Measurements from ENCODE around the gene ZHX3. TPM values are rescaled to one million over a fixed set of nuclear protein-coding genes. Genes with fewer than 3 reads are reported as not detected.
A peak's percentile ranks its signal among the peaks of the same experiment; 100 is the strongest.

The ZHX3 gene
- total and polyA plus RNA-seq, 2 of the 13 experiments (the other 11 are each of a cell fraction or from before 2014, with no cell fraction given), result 8.4 to 11.7 TPM

GRCh38 chr20:41340327-41341055 is 23.0 kb upstream of the ZHX3 start, which contains the start of gene LPIN3 (continued):
- 0 out of 2 replicates have a peak, but pooled peaks have one; percentile 21 for TF ChIP-seq TRAFD1 (CRISPR knock-in tag; IDR thresholded peaks at IDR 0.05; ENCODE audit: borderline replicate concordance)
- TF ChIP-seq PATZ1 (CRISPR knock-in tag; IDR thresholded peaks at IDR 0.05), result peak; percentile 64
- TF ChIP-seq ZNF839 (CRISPR knock-in tag; IDR thresholded peaks at IDR 0.05; ENCODE audit: borderline replicate concordance), result 0 out of 2 replicates have a peak, but pooled peaks have one; percentile 25
- TF ChIP-seq SALL2 (CRISPR knock-in tag; IDR thresholded peaks at IDR 0.05), result peak; percentile 4; the same call in 1 of the 2 replicates
- 0 out of 2 replicates have a peak, but pooled peaks have one; percentile 74 for TF ChIP-seq ZNF619 (CRISPR knock-in tag; IDR thresholded peaks at IDR 0.05)
- no peak for TF ChIP-seq BRD4 (CRISPR knock-in tag; IDR thresholded peaks at IDR 0.05)
- peak; percentile 55; the same call in 1 of the 2 replicates for TF ChIP-seq ZNF235 (CRISPR knock-in tag; IDR thresholded peaks at IDR 0.05; ENCODE audit: borderline replicate concordance)
- TF ChIP-seq ZNF792 (CRISPR knock-in tag; IDR thresholded peaks at IDR 0.05), result peak; percentile 22
- no peak for TF ChIP-seq TBX2 (CRISPR knock-in tag; IDR thresholded peaks at IDR 0.05; ENCODE audit: borderline replicate concordance)
- peak; percentile 97 for TF ChIP-seq ZFP82 (CRISPR knock-in tag; IDR thresholded peaks at IDR 0.05; ENCODE audit: borderline replicate concordance)
- TF ChIP-seq ZMYM2 (CRISPR knock-in tag; IDR thresholded peaks at IDR 0.05), result 0 out of 2 replicates have a peak, but pooled peaks have one; percentile 6
- TF ChIP-seq ZNF891 (CRISPR knock-in tag; IDR thresholded peaks at IDR 0.05), result peak; percentile 40; the same call in 1 of the 2 replicates
- TF ChIP-seq NCOA2 (CRISPR knock-in tag; IDR thresholded peaks at IDR 0.05), result peak; percentile 26; the same call in 1 of the 2 replicates
- peak; percentile 82 for TF ChIP-seq CBX1 (IDR thresholded peaks at IDR 0.05; ENCODE audit: low read depth)
- 0 out of 2 replicates have a peak, but pooled peaks have one; percentile 1 for TF ChIP-seq ZKSCAN1 (IDR thresholded peaks at IDR 0.05; ENCODE audit: low read length)
- peak; percentile 80 for TF ChIP-seq STAG1 (CRISPR knock-in tag; IDR thresholded peaks at IDR 0.05)
- 0 out of 2 replicates have a peak, but pooled peaks have one; percentile 29 for TF ChIP-seq MYNN (CRISPR knock-in tag; IDR thresholded peaks at IDR 0.05; ENCODE audit: low read depth)
- peak; percentile 48; the same call in 1 of the 2 replicates for TF ChIP-seq ZBED4 (CRISPR knock-in tag; IDR thresholded peaks at IDR 0.05; ENCODE audit: borderline replicate concordance)
- peak; percentile 75; the same call in 1 of the 2 replicates for TF ChIP-seq ZBTB26 (CRISPR knock-in tag; IDR thresholded peaks at IDR 0.05; ENCODE audit: borderline replicate concordance)
- 0 out of 2 replicates have a peak, but pooled peaks have one; percentile 4 for TF ChIP-seq KDM1A (CRISPR knock-in tag; IDR thresholded peaks at IDR 0.05)
- TF ChIP-seq ZNF432 (CRISPR knock-in tag; IDR thresholded peaks at IDR 0.05; ENCODE audit: borderline replicate concordance), result no peak
